ENCODE measurements around the gene CNTNAP2. TPM values are rescaled to one million over a fixed set of nuclear protein-coding genes. Genes with fewer than 3 reads are reported as not detected.

The CNTNAP2 gene
- total and polyA plus RNA-seq, 2 of the 8 experiments (the other 6 are each of a cell fraction or from before 2014, with no cell fraction given), result 27.9 to 71.0 TPM

- TF ChIP-seq HDAC2 (IDR thresholded peaks at IDR 0.05; ENCODE audit: borderline replicate concordance in 1 of 2, low read depth in 2 of 2, low read length in 2 of 2) (no peak), KDM5A (IDR thresholded peaks at IDR 0.05; ENCODE audit: low read length) (no peak), CHD2 (IDR thresholded peaks at IDR 0.05; ENCODE audit: low read length) (no peak), TEAD4 (IDR thresholded peaks at IDR 0.05; ENCODE audit: low read depth, low read length) (no peak), CBX5 (IDR thresholded peaks at IDR 0.05; ENCODE audit: low read depth, low read length) (no peak), ZNF274 (IDR thresholded peaks at IDR 0.05; ENCODE audit: borderline replicate concordance, extremely low read depth, low read length) (no peak), KDM1A (IDR thresholded peaks at IDR 0.05; ENCODE audit: borderline replicate concordance, low read length) (no peak), SIN3A (conservative IDR thresholded peaks at IDR 0.05 in 1 of 2, IDR thresholded peaks at IDR 0.05 in 1 of 2; ENCODE audit: low read depth in 1 of 2, low read length in 2 of 2) (no peak), RBBP5 (IDR thresholded peaks at IDR 0.05; ENCODE audit: borderline replicate concordance, low read depth, low read length) (no peak)
These were observed 2282.3 kb downstream of the CNTNAP2 start (continued) for GRCh38 chr7:148398844-148399365.
